GM11168 (cell line): ENCODE results near the gene PPY.
"Not testable (repeated sequence)": the region's sequence is repeated elsewhere in the genome, so short reads cannot be mapped to it uniquely, and the experiment has no call there.

ENCODE experiments used
- in situ Hi-C: fragments of 300-500 bp; cut with MboI; formaldehyde crosslinking; loops from one replicate; pipeline ENCODE4 v1.12.0; 2022; ENCODE audit warnings: low sequenced_read_pairs; ENCODE audit not compliant: unreplicated experiment

PPY gene

GRCh38 chr17:43907998-43908721, 34.1 kb downstream of the PPY start:
- in situ Hi-C loops: no loop called here

GRCh38 chr17:43907425-43907981, 34.8 kb downstream of the PPY start, which contains the start of gene MPP2:
MPP2 (minus strand) TSS chr17:43907536; CDS start chr17:43904460, 3,076 bp downstream.
- in situ Hi-C loops: no loop called here

DNA sequence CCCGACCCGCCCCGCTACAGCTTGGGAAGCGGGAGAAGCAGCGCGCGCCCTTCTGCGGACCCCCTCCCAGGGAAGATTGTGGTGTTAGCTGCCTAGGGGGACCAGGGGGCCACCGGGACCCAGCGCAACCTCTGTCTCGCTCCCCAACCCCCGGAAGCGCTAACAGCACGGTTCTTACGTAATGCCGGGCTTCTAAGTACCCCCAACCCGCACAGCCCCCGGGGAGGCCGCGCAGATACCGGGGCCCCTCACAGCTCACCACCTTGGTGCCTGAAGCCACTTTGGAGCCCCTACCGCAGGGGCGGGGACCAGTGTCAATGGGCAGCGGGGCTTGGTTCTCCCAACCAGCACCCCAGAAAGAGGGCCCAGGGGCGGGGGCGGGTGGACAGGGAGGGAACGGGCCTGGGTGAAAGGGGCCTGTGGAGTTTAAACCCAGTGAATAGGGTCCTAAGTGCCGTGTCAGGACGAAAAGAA, 35.3 kb downstream of the PPY start:
- in situ Hi-C loops: no loop called here

DNA sequence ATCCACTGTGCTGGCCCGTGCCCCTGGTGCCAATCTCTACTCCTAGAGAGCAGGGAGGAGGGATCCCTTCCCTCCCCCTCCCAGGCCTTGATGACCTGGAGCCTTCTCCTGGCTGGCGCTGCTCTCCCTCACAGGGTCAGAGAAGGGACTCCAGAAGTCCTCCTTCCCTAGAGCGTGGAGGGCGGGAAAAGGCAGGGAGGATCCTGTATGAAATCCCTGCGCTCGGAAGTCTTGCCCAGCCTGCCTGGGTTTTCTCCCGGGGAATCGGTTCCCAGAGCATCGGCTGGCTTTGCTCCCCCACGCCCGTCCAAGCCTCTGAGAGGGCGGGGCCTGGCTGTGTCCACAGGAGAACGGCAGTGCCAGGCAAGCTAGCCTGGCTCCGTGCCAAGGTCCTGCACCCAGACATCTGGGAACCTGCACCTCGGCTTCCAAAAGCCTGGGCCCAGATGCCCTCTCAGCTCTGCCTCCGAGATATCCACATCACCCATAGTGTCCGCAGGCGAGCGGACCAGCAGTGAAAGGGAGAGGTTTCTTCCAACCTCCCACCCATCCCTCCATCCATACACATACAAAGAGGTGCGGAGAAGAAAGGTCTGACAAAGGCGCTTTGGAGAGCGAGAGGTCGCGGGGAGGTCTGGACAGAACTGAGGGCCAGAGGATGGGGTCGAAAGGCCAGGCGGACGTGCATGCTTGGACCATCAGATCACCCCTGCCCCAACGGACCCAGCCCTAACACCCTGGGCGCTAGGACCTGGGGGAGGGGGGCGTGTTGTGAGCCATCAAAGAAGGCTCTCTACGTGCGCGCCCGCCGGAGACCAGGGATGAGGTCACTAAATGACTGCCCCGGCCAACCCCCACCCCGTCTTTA, 36.1 kb downstream of the PPY start:
- in situ Hi-C loops: no loop called here

DNA sequence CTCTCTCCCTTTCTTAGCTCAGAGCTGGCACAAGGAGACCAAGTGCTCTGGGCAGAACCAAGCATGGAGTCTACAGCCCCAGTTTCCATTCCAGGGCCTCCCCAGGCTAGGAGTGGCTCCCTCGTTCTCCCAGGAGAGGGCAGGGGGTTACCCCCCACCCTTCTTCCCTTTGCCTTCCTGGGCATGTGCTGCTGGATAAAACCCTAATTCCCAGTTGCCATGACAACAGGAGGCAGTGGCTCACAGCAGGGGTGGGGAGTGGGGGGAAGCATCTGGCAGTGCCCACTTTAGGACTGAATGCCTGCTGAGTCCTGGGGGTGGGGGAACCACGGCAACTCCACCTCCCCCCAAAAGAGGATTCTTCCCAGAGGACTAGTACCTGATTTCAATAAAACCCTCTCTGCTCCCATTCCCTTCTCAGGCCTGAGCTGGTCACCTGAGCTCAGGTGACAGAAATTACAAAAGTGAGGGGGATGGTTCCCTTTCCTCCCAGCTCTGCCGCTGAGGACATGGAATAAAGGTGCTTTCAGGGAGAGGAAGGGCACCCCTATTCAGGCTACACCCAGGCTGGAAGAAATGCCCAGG, 36.8 kb downstream of the PPY start:
- in situ Hi-C loops: no loop called here

DNA sequence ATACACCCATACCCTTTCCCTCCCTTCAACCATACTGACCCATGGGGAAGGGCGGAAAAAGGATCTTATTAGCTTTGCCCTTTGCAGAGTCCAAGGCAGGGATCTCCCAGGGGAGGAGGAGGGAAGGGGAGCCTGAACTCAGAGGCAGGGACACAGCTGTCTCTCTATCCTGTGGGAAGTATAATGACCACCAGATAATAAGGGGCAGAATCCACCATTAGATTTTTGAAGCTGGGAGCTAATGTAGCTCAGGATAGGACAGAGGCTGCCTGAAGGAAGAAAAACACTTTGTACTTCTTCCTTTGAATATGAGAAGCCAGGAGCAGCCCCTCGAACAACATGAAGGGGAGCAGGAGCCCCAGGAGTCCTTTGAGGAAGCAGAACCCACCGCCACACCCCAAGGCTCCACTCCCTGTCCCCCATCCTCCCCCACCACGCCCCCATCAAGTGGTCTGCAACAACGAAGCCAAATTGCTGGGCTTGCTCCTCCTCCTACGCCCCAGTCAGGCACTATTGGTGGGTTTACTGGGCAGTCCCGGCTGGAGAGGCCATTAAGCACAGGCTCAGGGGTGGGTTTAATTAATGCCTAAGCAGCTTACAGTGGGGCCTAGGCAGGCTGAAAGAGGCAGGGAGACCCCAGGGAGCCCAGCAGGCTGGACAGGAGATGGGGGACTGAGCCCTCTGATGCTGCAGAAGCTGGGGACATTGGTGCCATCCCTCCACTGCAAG, 40.3 kb downstream of the PPY start:
- in situ Hi-C loops: no loop called here

DNA sequence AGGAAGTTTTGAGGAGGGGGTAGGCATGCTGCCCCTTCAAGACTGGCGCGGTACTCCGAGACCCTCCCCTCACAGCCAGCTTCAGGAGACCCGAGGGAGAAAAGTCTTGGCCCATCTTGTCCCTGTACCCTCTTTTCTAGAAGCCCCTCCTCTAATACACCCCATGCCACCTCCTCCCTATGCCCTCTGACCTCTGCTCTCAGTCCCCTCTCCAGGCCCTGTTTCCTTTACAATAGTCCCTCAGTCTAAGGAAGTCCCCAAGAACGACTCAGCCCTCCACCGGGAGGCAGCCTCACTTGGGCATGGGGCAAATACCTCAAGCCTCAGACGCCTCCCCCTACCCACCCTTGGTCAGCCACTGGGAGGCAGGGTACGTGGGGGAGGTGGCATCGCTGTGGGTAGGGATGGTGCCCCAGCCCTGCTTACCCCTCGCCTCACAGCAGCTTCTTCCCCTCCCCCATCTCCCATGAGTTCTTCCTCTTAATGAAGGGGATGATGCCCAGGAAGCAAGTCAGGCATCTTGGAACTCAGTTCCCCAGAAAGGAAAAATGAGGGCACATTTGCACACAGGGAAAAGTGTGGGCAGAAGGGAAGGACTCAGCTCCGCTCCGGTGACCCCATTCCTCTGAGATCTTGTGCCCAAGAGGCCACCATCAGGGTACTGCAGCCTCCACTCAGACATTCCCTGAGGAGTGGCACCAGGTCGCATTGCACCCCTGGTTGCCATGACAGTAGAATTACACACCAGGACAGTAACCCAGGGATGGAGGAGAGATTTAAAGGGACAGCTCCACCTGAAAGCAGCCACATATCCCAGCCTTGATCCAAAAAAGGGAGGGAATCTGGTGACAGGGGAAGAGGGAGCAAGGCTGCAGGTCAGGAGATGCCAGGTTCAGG, 41.2 kb downstream of the PPY start:
- in situ Hi-C loops: no loop called here

DNA sequence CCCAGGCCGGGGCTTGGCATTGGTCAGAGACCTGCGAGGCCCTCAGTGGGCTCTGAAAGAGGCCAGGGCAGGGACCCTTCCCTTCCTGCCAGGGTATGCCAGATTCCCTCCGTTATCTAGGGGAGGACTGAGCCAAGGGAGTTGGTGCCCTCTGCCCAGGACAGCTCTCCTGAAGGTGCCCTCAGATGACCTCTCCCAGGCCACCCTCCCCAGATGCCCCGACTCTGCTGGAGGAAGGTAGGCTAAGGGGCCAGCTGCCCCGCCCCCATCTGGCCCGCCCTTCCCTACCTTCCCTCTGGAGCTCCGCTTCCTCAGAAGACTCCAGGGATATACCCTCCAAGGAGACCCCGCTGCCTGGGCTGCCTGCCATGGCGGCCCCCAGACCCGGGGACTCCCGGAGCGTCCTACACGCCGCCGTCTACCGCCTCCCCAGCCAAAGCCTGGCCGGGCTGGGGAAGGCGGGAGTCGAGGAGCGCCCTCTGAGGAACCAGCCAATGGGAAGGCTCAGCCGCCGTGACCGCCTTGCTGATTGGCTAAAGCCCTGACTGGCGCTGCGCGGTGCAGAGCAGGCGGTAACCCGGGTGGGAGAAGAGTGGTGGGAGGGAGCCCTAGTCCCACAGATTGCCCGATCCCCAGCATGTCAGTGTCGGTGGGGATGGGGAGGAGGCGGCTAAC, 42.0 kb downstream of the PPY start:
- in situ Hi-C loops: no loop called here

DNA sequence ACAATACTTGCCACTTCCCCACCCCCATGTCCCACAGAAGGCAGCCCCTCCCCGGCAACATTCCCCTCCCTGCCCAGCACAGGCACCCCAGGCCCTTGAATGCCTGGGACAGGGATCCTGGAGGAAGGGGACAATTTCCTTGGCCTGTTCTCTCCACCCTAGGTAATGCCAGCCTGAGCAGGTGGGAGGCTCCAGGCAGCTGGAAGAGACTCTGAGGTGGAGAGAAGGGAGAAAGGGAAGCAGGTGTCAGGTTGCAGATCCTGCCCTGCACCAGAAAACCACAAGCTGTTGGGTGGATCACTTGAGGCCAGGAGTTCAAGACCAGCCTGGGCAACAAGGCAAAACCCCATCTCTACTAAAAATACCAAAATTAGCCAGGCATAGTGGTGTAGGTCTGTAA, 43.8 kb downstream of the PPY start:
- in situ Hi-C loops: no loop called here

DNA sequence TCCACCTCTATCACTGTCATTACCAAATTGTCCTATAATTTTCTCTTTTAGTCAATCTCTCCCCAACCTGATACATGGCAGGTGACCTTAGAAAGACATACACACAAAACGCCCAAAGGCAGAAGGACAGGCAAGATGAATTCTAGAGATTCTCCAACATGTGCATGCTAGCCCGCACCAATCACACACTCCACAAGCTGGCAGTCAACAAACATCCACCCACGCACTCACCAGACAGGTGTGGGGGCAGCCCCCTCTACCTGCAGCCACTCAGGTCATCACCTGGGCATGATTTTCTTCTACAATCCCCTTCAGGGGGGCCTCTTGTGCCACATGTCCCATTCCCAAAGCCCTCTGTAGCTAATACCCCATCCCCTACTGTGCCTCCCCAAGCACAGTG, 44.4 kb downstream of the PPY start:
- in situ Hi-C loops: no loop called here

DNA sequence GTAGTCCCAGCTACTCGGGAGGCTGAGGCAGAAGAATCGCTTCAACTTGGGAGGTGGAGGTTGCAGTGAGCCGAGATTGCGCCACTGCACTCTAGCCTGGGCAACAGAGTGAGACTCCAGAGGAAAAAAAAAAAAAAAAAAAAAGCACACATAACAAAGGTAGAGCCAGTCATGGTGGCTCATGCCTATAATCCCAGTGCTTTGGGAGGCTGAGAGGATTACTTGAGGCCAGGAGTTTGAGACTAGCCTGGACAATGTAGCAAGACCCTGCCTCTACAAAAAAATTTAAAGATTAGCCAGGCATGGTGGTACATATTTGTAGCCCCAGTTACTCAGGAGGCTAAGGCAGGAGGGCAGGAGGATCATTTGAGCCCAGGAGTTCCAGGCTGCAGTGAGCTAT, 47.8 kb downstream of the PPY start:
- in situ Hi-C loops: not testable (repeated sequence)

GRCh38 chr17:43892647-43892952, 49.7 kb downstream of the PPY start:
- in situ Hi-C loops: no loop called here

- in situ Hi-C loops: no loop called here
These were observed 50.2 kb downstream of the PPY start for GRCh38 chr17:43891851-43892646.
